WTC11 (cell line): ENCODE measurements around the gene MYCBP2.

ENCODE experiments used
- ATF1 ChIP-seq: sonication (generic); formaldehyde crosslinking; IDR thresholded peaks from 2 replicates; pipeline ENCODE4 v1.8.1; 2023; ENCODE audit warnings: mild to moderate bottlenecking, moderate library complexity, missing genetic modification reagents
- ESRRA ChIP-seq: sonication (generic); formaldehyde crosslinking; IDR thresholded peaks from 2 replicates; pipeline ENCODE4 v1.8.1; 2022; ENCODE audit warnings: mild to moderate bottlenecking, missing genetic modification reagents, borderline replicate concordance
- ETV6 ChIP-seq: sonication (generic); formaldehyde crosslinking; IDR thresholded peaks from 2 replicates; pipeline ENCODE4 v1.8.1; 2022; ENCODE audit warnings: mild to moderate bottlenecking, missing genetic modification reagents
- IRF2 ChIP-seq: sonication (generic); formaldehyde crosslinking; IDR thresholded peaks from 2 replicates; pipeline ENCODE4 v1.8.0; 2022; ENCODE audit warnings: low read depth, missing genetic modification reagents, borderline replicate concordance
- JUN ChIP-seq: sonication (generic); formaldehyde crosslinking; IDR thresholded peaks from 2 replicates; pipeline ENCODE4 v1.8.0; 2023; ENCODE audit warnings: mild to moderate bottlenecking, missing genetic modification reagents
- NFE2L1 ChIP-seq: sonication (generic); formaldehyde crosslinking; IDR thresholded peaks from 2 replicates; pipeline ENCODE4 v1.8.1; 2023; ENCODE audit warnings: missing genetic modification reagents
- NFYB ChIP-seq: sonication (generic); formaldehyde crosslinking; conservative IDR thresholded peaks from 2 replicates; pipeline ENCODE4 v1.8.0; 2022; ENCODE audit warnings: low read depth, missing genetic modification reagents
- TEAD4 ChIP-seq: sonication (generic); formaldehyde crosslinking; IDR thresholded peaks from 2 replicates; pipeline ENCODE4 v1.8.0; 2022; ENCODE audit warnings: mild to moderate bottlenecking, missing genetic modification reagents
- TF ChIP-seq, protein P1 (sequence below): fragments of 200-600 bp; IDR thresholded peaks from 2 replicates; pipeline ENCODE4 v1.8.0; 2022; ENCODE audit warnings: antibody characterized with exemption
- TF ChIP-seq, protein P2 (sequence below): sonication (generic); formaldehyde crosslinking; IDR thresholded peaks from 2 replicates; pipeline ENCODE4 v1.8.1; 2022; ENCODE audit warnings: mild to moderate bottlenecking, missing genetic modification reagents, moderate library complexity, borderline replicate concordance
- TF ChIP-seq, protein P3 (sequence below): sonication (generic); formaldehyde crosslinking; IDR thresholded peaks from 2 replicates; pipeline ENCODE4 v1.8.0; 2022; ENCODE audit warnings: mild to moderate bottlenecking, missing genetic modification reagents

DNA sequence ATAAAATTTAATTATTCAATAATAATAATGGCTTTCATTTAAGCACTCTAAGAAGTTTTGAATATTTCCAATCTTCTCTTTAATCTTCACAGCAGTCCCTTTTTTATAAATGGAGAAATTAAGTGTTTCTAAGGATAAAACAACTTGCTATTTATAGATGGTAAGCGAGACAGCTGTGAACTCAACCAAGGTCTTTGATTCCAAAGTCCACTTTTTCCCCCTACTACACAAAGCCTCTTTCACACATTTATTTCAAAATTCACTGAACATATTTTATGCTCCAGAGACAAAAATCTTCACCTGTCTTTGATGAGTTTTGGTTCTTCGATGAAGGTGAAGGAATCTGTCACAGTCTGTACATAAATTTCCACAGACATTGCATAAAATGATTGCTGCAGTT is 265.5 kb downstream of the MYCBP2 start:
- TF ChIP-seq, protein P1, sequence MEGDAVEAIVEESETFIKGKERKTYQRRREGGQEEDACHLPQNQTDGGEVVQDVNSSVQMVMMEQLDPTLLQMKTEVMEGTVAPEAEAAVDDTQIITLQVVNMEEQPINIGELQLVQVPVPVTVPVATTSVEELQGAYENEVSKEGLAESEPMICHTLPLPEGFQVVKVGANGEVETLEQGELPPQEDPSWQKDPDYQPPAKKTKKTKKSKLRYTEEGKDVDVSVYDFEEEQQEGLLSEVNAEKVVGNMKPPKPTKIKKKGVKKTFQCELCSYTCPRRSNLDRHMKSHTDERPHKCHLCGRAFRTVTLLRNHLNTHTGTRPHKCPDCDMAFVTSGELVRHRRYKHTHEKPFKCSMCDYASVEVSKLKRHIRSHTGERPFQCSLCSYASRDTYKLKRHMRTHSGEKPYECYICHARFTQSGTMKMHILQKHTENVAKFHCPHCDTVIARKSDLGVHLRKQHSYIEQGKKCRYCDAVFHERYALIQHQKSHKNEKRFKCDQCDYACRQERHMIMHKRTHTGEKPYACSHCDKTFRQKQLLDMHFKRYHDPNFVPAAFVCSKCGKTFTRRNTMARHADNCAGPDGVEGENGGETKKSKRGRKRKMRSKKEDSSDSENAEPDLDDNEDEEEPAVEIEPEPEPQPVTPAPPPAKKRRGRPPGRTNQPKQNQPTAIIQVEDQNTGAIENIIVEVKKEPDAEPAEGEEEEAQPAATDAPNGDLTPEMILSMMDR: no peak
- TF ChIP-seq, protein P2, sequence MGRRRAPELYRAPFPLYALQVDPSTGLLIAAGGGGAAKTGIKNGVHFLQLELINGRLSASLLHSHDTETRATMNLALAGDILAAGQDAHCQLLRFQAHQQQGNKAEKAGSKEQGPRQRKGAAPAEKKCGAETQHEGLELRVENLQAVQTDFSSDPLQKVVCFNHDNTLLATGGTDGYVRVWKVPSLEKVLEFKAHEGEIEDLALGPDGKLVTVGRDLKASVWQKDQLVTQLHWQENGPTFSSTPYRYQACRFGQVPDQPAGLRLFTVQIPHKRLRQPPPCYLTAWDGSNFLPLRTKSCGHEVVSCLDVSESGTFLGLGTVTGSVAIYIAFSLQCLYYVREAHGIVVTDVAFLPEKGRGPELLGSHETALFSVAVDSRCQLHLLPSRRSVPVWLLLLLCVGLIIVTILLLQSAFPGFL (CRISPR knock-in tag): no peak
- TF ChIP-seq, protein P3, sequence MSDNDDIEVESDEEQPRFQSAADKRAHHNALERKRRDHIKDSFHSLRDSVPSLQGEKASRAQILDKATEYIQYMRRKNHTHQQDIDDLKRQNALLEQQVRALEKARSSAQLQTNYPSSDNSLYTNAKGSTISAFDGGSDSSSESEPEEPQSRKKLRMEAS (CRISPR knock-in tag): no peak
- TF ChIP-seq ESRRA (CRISPR knock-in tag): no peak
- no peak for TF ChIP-seq ETV6 (CRISPR knock-in tag)
- no peak for TF ChIP-seq JUN (CRISPR knock-in tag)
- no peak for TF ChIP-seq IRF2
- TF ChIP-seq NFE2L1 (CRISPR knock-in tag): no peak
- no peak for TF ChIP-seq NFYB
- no peak for TF ChIP-seq ATF1
- TF ChIP-seq TEAD4: no peak
